Measurements from ENCODE around the gene SIGLEC10. TPM values are rescaled to one million over a fixed set of nuclear protein-coding genes. Genes with fewer than 3 reads are reported as not detected.

SIGLEC10 gene
- total and polyA plus RNA-seq, 9 of the 15 experiments (the other 6 are each of a cell fraction or from before 2014, with no cell fraction given) = 0.10 to 1.8 (median 0.82) TPM

- TF ChIP-seq U2AF1 (optimal IDR thresholded peaks at IDR 0.05; ENCODE audit: low read depth, low read length) (peak; percentile 69), RBM14 (IDR thresholded peaks at IDR 0.05; ENCODE audit: borderline replicate concordance, insufficient read depth, low read depth, low read length) (no peak), ELK3 (CRISPR knock-in tag; IDR thresholded peaks at IDR 0.05) (no peak), BCLAF1 (IDR thresholded peaks at IDR 0.05; ENCODE audit: borderline replicate concordance in 1 of 2, control insufficient read depth in 1 of 2, low read depth in 2 of 2, low read length in 1 of 2) (no peak), ZNF23 (CRISPR knock-in tag; IDR thresholded peaks at IDR 0.05) (no peak), NR2F6 (CRISPR knock-in tag; IDR thresholded peaks at IDR 0.05) (no peak), ZNF133 (CRISPR knock-in tag; IDR thresholded peaks at IDR 0.05) (no peak), ZFP91 (CRISPR knock-in tag; IDR thresholded peaks at IDR 0.05) (no peak), KAT8 (IDR thresholded peaks at IDR 0.05; ENCODE audit: low read depth) (no peak), CHAMP1 (IDR thresholded peaks at IDR 0.05) (no peak), ARID1B (IDR thresholded peaks at IDR 0.05) (peak; percentile 56), ZKSCAN3 (CRISPR knock-in tag; IDR thresholded peaks at IDR 0.05) (no peak), STAT5B (CRISPR knock-in tag; IDR thresholded peaks at IDR 0.05) (no peak), NEUROD1 (IDR thresholded peaks at IDR 0.05; ENCODE audit: borderline replicate concordance, low read depth, low read length, partially characterized antibody) (no peak), PCBP1 (IDR thresholded peaks at IDR 0.05; ENCODE audit: low read depth, low read length, poor library complexity, severe bottlenecking) (no peak), ZNF655 (CRISPR knock-in tag; IDR thresholded peaks at IDR 0.05) (no peak), OTX1 (CRISPR knock-in tag; IDR thresholded peaks at IDR 0.05) (no peak), PTBP1 (IDR thresholded peaks at IDR 0.05; ENCODE audit: low read depth, low read length) (no peak)
These were observed 49.7 kb downstream of the SIGLEC10 start (continued) for GRCh38 chr19:51367565-51368365.

Data from K562 (cell line).